ENCODE results near the gene ZDHHC24. TPM values are rescaled to one million over a fixed set of nuclear protein-coding genes. Genes with fewer than 3 reads are reported as not detected.

Gene ZDHHC24
- total RNA-seq, 1 experiment from 2014 or later, result 26.9 TPM

DNA sequence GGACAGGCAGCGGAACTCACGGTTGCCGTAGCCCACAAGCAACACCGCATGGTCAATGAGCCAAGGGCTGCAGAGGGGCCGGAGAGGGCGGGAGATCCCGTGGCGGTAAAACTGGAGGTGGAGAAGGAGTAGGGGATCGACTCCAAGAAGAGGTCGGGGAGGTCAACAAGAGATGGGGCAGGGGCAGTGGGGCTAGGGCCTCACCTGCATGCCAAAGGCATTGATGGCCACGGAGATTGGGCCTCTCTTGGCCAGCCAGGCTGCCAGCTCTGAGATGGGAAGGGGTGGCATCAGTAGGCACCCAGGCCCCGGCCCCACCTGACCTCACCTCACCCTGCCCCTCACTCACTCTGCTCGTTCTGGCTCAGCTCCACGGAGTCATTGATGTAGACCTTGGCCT, 18.7 kb upstream of the ZDHHC24 start:
- H3K4me3 Mint-ChIP-seq (ENCODE audit: unreplicated experiment), result no peak overlapping the region
- no peaks in the 10 kb centered on the region for H3K27me3 Mint-ChIP-seq (ENCODE audit: insufficient read depth, unreplicated experiment)
- no peaks in the 10 kb centered on the region for H3K4me1 Mint-ChIP-seq (ENCODE audit: low read depth, unreplicated experiment)
- TF ChIP-seq, protein P1, sequence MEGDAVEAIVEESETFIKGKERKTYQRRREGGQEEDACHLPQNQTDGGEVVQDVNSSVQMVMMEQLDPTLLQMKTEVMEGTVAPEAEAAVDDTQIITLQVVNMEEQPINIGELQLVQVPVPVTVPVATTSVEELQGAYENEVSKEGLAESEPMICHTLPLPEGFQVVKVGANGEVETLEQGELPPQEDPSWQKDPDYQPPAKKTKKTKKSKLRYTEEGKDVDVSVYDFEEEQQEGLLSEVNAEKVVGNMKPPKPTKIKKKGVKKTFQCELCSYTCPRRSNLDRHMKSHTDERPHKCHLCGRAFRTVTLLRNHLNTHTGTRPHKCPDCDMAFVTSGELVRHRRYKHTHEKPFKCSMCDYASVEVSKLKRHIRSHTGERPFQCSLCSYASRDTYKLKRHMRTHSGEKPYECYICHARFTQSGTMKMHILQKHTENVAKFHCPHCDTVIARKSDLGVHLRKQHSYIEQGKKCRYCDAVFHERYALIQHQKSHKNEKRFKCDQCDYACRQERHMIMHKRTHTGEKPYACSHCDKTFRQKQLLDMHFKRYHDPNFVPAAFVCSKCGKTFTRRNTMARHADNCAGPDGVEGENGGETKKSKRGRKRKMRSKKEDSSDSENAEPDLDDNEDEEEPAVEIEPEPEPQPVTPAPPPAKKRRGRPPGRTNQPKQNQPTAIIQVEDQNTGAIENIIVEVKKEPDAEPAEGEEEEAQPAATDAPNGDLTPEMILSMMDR (IDR thresholded peaks at IDR 0.05; ENCODE audit: insufficient read depth in 1 of 2, low read depth in 1 of 2, low read length in 1 of 2, severe bottlenecking in 1 of 2, unreplicated experiment in 1 of 2), result no peak
- H3K36me3 ChIP-seq (ENCODE audit: control insufficient read depth, insufficient read depth, low read length), result no peaks in the 10 kb centered on the region
- H3K36me3 Mint-ChIP-seq (ENCODE audit: insufficient read depth, unreplicated experiment), result no peaks in the 10 kb centered on the region
- H3K4me1 ChIP-seq, result no peaks in the 10 kb centered on the region
- POLR2A ChIA-PET, result no interaction called here
- no TSS peak for BruUV-seq (replicated peaks)
- CTCF ChIA-PET, result interaction anchor here (0.6 kb wide), 1 partner anchor 85 kb away, joined by 3 read pairs; no protein-coding TSS in a partner anchor
- intact Hi-C loops (cut with micrococcal nuclease; ENCODE audit: unreplicated experiment), result no loop called here
- no peaks in the 10 kb centered on the region for H3K9me3 Mint-ChIP-seq (ENCODE audit: unreplicated experiment)
- DNase-seq, result no peak
- no peak overlapping the region for H3K4me3 ChIP-seq (ENCODE audit: low read depth, low read length)
- H3K9me3 ChIP-seq, result no peaks in the 10 kb centered on the region
- H3K27ac Mint-ChIP-seq (ENCODE audit: unreplicated experiment), result no peak overlapping the region
- H3K27me3 ChIP-seq (replicated peaks; ENCODE audit: control insufficient read depth, insufficient read depth, low read length), result no peaks in the 10 kb centered on the region

DNA sequence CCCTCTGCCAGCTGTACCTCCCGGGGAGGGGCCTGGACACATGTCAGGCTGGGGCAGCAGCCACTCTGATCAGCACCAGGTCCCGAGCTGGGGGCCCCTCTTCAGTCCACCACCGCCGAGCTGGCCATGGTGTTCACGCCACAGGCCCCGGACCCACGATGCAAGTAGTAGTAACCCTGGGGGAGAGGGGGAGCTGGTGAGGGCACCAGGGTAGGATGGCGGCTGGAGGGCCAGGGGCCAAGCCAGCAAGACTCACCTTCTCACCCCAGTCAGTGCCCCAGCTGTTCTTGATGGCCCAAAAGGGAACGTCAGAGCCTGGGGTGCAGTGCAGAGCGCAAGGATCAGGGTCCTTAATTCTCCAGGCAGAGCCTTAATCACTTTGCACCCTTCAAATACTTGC, 18.0 kb upstream of the ZDHHC24 start:
- POLR2A ChIA-PET, result no interaction called here
- CTCF ChIA-PET, result no interaction called here
- no peak for DNase-seq
- Mint-ChIP-seq H3K4me1 (ENCODE audit: low read depth, unreplicated experiment) (no peaks in the 10 kb centered on the region), H3K9me3 (ENCODE audit: unreplicated experiment) (no peaks in the 10 kb centered on the region), H3K36me3 (ENCODE audit: insufficient read depth, unreplicated experiment) (no peaks in the 10 kb centered on the region), H3K27ac (ENCODE audit: unreplicated experiment) (no peak overlapping the region), H3K4me3 (ENCODE audit: unreplicated experiment) (no peak overlapping the region), H3K27me3 (ENCODE audit: insufficient read depth, unreplicated experiment) (no peaks in the 10 kb centered on the region)
- TF ChIP-seq, protein P1 (IDR thresholded peaks at IDR 0.05; ENCODE audit: insufficient read depth in 1 of 2, low read depth in 1 of 2, low read length in 1 of 2, severe bottlenecking in 1 of 2, unreplicated experiment in 1 of 2), result no peak
- Histone ChIP-seq H3K36me3 (ENCODE audit: control insufficient read depth, insufficient read depth, low read length) (no peaks in the 10 kb centered on the region), H3K9me3 (no peaks in the 10 kb centered on the region), H3K27me3 (replicated peaks; ENCODE audit: control insufficient read depth, insufficient read depth, low read length) (no peaks in the 10 kb centered on the region), H3K4me1 (no peaks in the 10 kb centered on the region), H3K4me3 (ENCODE audit: low read depth, low read length) (no peak overlapping the region)
- BruUV-seq (replicated peaks), result no TSS peak
- intact Hi-C loops (cut with micrococcal nuclease; ENCODE audit: unreplicated experiment), result no loop called here

DNA sequence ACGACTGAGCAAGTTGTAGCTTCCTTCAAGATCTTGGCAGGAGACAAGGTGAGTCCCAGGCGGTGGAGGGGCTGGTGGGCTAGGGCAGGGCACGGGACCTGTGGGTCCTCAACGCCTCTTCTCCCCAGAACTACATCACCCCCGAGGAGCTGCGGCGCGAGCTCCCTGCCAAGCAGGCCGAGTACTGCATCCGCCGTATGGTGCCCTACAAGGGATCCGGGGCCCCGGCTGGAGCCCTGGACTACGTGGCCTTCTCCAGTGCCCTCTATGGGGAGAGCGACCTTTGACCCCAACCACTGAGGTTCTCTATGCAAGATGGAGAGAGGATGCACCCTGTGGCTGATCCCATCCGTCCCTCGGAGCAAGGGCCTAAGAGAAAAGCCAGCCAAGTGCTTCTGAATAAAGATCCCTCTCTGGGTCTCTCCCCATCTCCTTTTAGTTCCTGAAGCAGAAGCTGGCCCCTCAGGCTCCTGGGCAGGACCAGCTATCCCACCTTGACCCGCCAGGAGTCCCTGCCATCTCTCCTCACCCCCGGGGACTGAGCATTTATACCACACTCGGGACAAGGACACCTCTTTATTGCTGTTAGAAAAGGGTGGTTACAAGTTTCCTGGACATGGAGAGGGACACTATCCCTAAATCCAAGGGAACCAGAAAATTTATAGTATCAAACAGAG, 17.2 kb upstream of the ZDHHC24 start:
- no peaks in the 10 kb centered on the region for H3K4me1 ChIP-seq
- no peaks in the 10 kb centered on the region for H3K4me1 Mint-ChIP-seq (ENCODE audit: low read depth, unreplicated experiment)
- BruUV-seq (replicated peaks), result no TSS peak
- no peaks in the 10 kb centered on the region for H3K27me3 Mint-ChIP-seq (ENCODE audit: insufficient read depth, unreplicated experiment)
- intact Hi-C loops (cut with micrococcal nuclease; ENCODE audit: unreplicated experiment), result no loop called here
- no peak overlapping the region for H3K4me3 Mint-ChIP-seq (ENCODE audit: unreplicated experiment)
- no peaks in the 10 kb centered on the region for H3K27me3 ChIP-seq (replicated peaks; ENCODE audit: control insufficient read depth, insufficient read depth, low read length)
- H3K9me3 Mint-ChIP-seq (ENCODE audit: unreplicated experiment), result no peaks in the 10 kb centered on the region
- ChIA-PET CTCF (interaction anchor here (0.6 kb wide), 1 partner anchor 170 kb away, joined by 6 read pairs; no protein-coding TSS in a partner anchor), POLR2A (interaction anchor here (1.4 kb wide), 1 partner anchor 53 kb away, joined by 3 read pairs; no protein-coding TSS in a partner anchor)
- H3K36me3 ChIP-seq (ENCODE audit: control insufficient read depth, insufficient read depth, low read length), result no peaks in the 10 kb centered on the region
- TF ChIP-seq, protein P1 (IDR thresholded peaks at IDR 0.05; ENCODE audit: insufficient read depth in 1 of 2, low read depth in 1 of 2, low read length in 1 of 2, severe bottlenecking in 1 of 2, unreplicated experiment in 1 of 2), result no peak
- no peak overlapping the region for H3K27ac Mint-ChIP-seq (ENCODE audit: unreplicated experiment)
- no peak for DNase-seq
- no peak overlapping the region for H3K4me3 ChIP-seq (ENCODE audit: low read depth, low read length)
- no peaks in the 10 kb centered on the region for H3K36me3 Mint-ChIP-seq (ENCODE audit: insufficient read depth, unreplicated experiment)
- H3K9me3 ChIP-seq, result no peaks in the 10 kb centered on the region

Measured in Caco-2 (cell line).